T-helper 1 cell treated with Interleukin-12 subunit alpha and Interleukin-12 subunit beta and Interleukin-4 antibody, amounts not matched to agents 30 ng/mL and 1 ng/mL, for 36 hours (primary cell): ENCODE results near the gene FGF10. TPM values are rescaled to one million over a fixed set of nuclear protein-coding genes. Genes with fewer than 3 reads are reported as not detected.

Experiments used
- intact Hi-C: fragments of 100-400 bp; cut with micrococcal nuclease; formaldehyde crosslinking; loops from one replicate; pipeline ENCODE4 v1.15.1; 2024
- total RNA-seq: library from RNA; stranded (reverse); gene quantifications from 2 replicates; pipeline ENCODE4 v1.2.3, GENCODE V29; 2022

Gene FGF10
- total RNA-seq, 1 donor from 2014 or later = not detected

DNA sequence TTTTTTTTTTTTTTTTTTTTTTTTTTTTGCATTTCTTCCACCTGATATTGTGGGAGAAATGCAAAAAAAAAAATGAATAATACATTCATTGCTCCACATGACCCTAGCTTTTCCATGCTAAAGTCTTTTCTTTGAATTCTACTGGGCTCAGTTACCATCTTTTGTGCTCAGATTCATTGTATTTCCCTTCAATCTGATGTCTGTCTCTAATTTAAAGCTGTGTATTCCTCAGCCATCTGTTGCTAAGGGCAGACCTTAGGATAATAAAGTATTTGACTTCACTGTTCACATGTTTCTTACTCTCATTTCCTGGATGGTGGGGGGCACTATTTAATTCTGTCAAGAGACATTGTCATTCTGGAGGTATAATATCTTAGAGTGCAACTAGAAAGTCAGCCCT, 123.5 kb downstream of the FGF10 start:
- intact Hi-C loops = no loop called here

DNA sequence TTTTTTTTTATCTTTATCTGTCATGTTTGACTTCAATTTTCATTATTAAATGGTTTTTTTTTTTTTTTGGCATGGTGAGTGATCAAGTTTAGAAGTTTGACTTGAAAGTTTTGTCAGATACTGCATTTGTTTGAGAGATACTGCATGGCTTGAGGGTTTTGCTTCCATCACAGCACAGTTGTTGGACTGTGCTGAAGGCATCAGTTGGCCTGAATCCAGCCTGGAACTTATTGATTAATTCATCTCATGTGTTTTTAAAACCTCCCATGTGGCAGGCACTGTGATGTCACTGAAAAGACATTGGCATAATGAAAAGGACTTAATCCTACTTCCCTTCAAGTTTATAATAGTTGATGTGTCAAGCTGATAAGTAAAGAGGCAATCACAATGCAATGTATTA, 128.4 kb downstream of the FGF10 start:
- intact Hi-C loops = no loop called here

DNA sequence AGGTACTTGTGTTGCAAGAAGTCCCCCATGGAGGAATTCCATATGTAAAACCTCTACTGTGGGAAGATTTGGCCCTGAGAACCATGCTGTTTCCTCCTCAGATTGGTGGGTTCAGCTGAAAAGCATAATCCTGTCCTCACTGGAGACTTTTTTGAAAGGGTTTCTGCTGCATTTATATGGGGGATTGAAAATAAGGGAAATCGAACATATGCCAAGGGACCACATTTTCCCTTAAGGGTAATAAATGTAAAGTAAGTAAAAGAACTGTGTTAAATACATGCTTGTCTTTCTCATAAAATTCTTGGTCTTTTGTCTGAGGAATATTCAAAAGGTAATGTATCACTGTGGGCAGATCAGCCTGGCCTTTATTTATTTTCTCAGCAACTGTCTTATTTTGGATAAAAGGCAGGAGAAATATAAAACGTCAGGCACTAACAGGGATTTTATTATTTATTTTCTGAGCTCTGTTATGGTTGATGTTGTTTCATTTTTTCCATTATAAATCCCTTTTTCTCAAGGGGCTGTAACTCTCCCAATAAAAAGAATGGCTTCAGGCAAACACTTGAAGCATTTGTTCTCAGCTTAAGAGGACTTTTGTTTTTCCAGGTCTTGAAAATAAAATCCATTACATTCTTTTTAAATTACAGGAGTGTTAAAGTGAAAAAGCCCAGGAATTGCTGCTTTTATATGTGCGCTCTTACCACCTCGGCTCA, 131.4 kb downstream of the FGF10 start:
- intact Hi-C loops = no loop called here

DNA sequence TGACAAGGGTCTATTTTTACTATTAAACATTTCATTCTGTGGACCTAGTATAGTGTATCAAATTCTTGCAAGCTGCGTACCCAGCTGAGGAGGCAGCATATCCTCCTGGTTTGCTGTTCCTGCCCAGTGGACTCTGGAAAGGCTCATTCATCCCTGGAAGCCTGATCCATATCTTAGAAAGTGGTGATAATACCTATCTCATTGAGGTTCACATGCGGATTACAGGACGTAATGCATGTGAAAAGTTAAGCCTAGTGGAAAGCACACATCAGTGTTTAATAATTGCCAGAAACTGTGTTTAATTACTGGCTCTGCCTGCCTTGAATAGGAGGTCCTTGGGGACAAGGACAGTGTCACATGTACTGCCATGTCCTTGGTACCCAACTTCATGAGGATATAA, 132.0 kb downstream of the FGF10 start:
- intact Hi-C loops = no loop called here
